Heart left ventricle (tissue), 16 donors: Measurements from ENCODE around the gene FHL2. TPM values are rescaled to one million over a fixed set of nuclear protein-coding genes. Genes with fewer than 3 reads are reported as not detected.
A peak's percentile ranks its signal among the peaks of the same experiment; 100 is the strongest.

Experiments
- ATAC-seq, 4 donors: fragments of 200-7000 bp; cut with Tn5 transposase; one replicate each; pipeline ENCODE4 v1.9.1; 2020 to 2022; ENCODE audit warnings: moderate library complexity in 4 of 4, mild to moderate bottlenecking in 3 of 4, moderate number of reproducible peaks in 1 of 4
- DNase-seq, 5 donors: peaks; one replicate each; pipeline ENCODE4 v3.0.0-alpha.2; 2020
- H3K27ac ChIP-seq, 12 donors: fragments of 200-600 bp; sonication (generic) in 4 of 12; one replicate each; pipeline versions ENCODE4 v1.5.0 to v1.8.0; 2016 to 2022; ENCODE audit warnings: mild to moderate bottlenecking in 2 of 12
- H3K27me3 ChIP-seq, 9 donors: fragments of 200-600 bp; sonication (generic) in 2 of 9; one replicate each; pipeline versions ENCODE4 v1.5.1 to v1.8.0; 2016 to 2022; ENCODE audit warnings: mild to moderate bottlenecking in 3 of 9
- H3K36me3 ChIP-seq, 9 donors: fragments of 200-600 bp; sonication (generic) in 2 of 9; one replicate each; pipeline versions ENCODE4 v1.5.0 to v1.8.0; 2018 to 2022; ENCODE audit warnings: mild to moderate bottlenecking in 2 of 9
- H3K4me1 ChIP-seq, 12 donors: fragments of 200-600 bp; sonication (generic) in 4 of 12; one replicate each; pipeline versions ENCODE4 v1.5.0 to v1.8.0; 2016 to 2022; ENCODE audit warnings: mild to moderate bottlenecking in 3 of 12
- H3K4me3 ChIP-seq, 12 donors: fragments of 200-600 bp; sonication (generic) in 4 of 12; one replicate each; pipeline versions ENCODE4 v1.5.0 to v1.8.0; 2017 to 2022; ENCODE audit warnings: mild to moderate bottlenecking in 9 of 12, moderate library complexity in 4 of 12
- H3K9me3 ChIP-seq, 12 donors: fragments of 200-600 bp; sonication (generic) in 4 of 12; one replicate each; pipeline versions ENCODE4 v1.5.0 to v1.8.0; 2016 to 2022; ENCODE audit warnings: mild to moderate bottlenecking in 1 of 12
- POLR2A ChIP-seq, 2 donors: fragments of 450-650 bp; IDR thresholded peaks; one replicate each; pipeline ENCODE4 v1.6.1; 2017; ENCODE audit warnings: antibody characterized with exemption in 2 of 2, mild to moderate bottlenecking in 2 of 2, moderate library complexity in 2 of 2
- WGBS, 4 donors: extraction: QIAGEN DNeasy Blood & Tissue Kit in 2 of 4; methylation state at CpG; one replicate each; pipeline versions ENCODE4 v1.1.5 to v1.1.7; 2013 to 2018; 5-methylcytosine and 5-hydroxymethylcytosine counted together
- intact Hi-C, 10 donors: fragments of 100-400 bp; cut with DNase I; formaldehyde crosslinking; loops; one replicate each; pipeline versions ENCODE4 v1.11.1 to v1.14.2; 2022
- polyA plus RNA-seq, 2 donors: library from polyadenylated mRNA; stranded (reverse); fragments of 200-250 nt; gene quantifications; one replicate each; pipeline ENCODE4 v1.2.3, GENCODE V29; 2013
- total RNA-seq, 9 donors: library from RNA; depleted of rRNA in 2 of 9; stranded (reverse); fragments of >200 nt in 2 of 9; fragmentation: NEBNext Ultra II Directional in 3 of 9; extraction: Animal tissue kit (Norgen Biotek cat#: 25700) in 3 of 9; gene quantifications; one replicate each; pipeline versions ENCODE4 v1.1.0 to v1.2.4, GENCODE V29; 2016 to 2023
- TF ChIP-seq, protein P1 (sequence below), 12 donors: fragments of 200-600 bp; sonication (generic) in 4 of 12; IDR thresholded peaks; one replicate each; pipeline versions ENCODE4 v1.5.0 to v1.8.0; 2018 to 2022; ENCODE audit warnings: antibody characterized with exemption in 12 of 12, mild to moderate bottlenecking in 5 of 12
- donor health status: ischemic (EF 13 %, LVEDD 7.1; RV severe dilation, severe dysfunction).
- donor health status: healthy with polysubstance abuse.
- donor health status: DM: no; HTN: yes; CAD: no.
- donor health status: DM: no; HTN: no; CAD: no.
- donor health status: ischemic (EF 25% LVEDD 6.9; RV normal size, moderate dysfunction).
- donor health status: ischemic (EF 25% LVEDD 5.7; RV mildly dilated, moderate dysfunction).
- donor health status: healthy.
- donor health status: DM: yes; HTN: yes; CAD: no.
- donor health status: ischemic (EF 35%, LVEDD 5.7; RV mildly dilated, moderate dysfunction).
- donor health status: nonischemic (EF 11% LVEDD 7.7; RV severe dilation, severe dysfunction).
- donor health status: DM: yes; HTN: yes; CAD: no.
- donor health status: PGD.
- donor health status: ischemic (EF 29% LVEDD 5.4; RV normal size, mild dysfunction).
- donor health status: nonischemic (EF 23%, LVEDD 6.1; RV moderate dilation, normal function).

The FHL2 gene
- total and polyA plus RNA-seq, 11 donors, result 649 to 4,692 (median 1,165) TPM

DNA sequence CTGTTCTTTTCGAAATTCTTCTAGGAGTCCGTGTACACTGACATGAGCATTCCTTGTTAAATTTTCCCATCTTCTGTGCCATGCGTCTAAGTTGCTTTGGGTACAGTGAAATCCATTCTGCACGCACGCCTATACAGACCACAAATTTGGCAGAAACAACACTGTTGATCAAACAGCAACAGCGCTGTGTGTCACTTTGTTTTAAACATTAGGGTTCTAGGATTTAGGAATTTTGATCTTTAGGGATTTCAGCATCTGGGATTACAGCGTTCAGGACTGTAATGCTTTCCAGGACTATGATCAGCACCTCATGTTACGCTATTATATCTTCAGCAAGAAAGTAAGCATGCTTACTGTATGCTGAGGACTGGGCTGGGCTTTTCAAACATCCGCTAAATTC, 47.1 kb upstream of the FHL2 start:
- 91 to 93% (median 92%) methylated on average over 9 of the region's 9 CpGs for WGBS, 4 donors
- intact Hi-C loops, result no loop called here
- peaks cover 0 to 14% (median 0%) of the 10 kb centered on the region in 12 donors for H3K4me1 ChIP-seq

DNA sequence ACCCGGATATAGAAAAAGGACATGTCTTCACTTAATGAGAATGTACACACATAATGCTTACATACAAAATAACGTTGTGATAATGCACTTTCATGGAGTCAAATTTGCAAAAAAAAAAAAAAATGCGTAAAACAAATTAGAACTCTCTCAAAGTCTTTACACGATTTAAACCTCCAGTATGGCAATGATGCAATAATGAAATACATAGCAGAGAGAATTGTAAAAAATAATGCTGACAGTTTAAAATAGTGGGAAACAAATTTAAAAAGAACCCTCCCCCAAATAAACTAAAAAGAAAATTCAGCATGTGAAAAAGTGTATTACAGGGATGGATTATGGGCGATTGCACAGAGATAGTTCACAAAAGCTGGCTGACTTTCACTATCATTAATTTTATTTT, 46.6 kb upstream of the FHL2 start:
- no peak for TF ChIP-seq POLR2A (IDR thresholded peaks at IDR 0.05)
- TF ChIP-seq, protein P1, sequence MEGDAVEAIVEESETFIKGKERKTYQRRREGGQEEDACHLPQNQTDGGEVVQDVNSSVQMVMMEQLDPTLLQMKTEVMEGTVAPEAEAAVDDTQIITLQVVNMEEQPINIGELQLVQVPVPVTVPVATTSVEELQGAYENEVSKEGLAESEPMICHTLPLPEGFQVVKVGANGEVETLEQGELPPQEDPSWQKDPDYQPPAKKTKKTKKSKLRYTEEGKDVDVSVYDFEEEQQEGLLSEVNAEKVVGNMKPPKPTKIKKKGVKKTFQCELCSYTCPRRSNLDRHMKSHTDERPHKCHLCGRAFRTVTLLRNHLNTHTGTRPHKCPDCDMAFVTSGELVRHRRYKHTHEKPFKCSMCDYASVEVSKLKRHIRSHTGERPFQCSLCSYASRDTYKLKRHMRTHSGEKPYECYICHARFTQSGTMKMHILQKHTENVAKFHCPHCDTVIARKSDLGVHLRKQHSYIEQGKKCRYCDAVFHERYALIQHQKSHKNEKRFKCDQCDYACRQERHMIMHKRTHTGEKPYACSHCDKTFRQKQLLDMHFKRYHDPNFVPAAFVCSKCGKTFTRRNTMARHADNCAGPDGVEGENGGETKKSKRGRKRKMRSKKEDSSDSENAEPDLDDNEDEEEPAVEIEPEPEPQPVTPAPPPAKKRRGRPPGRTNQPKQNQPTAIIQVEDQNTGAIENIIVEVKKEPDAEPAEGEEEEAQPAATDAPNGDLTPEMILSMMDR (IDR thresholded peaks at IDR 0.05), result no peak
- no peak for ATAC-seq

More for the DNA sequence above, 47.1 kb upstream of the FHL2 start:
- ATAC-seq, result no peak
- H3K27ac ChIP-seq, result no peak overlapping the region
- H3K9me3 ChIP-seq, result no peaks in the 10 kb centered on the region
- H3K4me3 ChIP-seq, result no peak overlapping the region
- H3K27me3 ChIP-seq, result no peaks in the 10 kb centered on the region
- TF ChIP-seq POLR2A (IDR thresholded peaks at IDR 0.05), result no peak
- TF ChIP-seq, protein P1 (IDR thresholded peaks at IDR 0.05), result no peak
- DNase-seq, result no peak
- H3K36me3 ChIP-seq, result no peaks in the 10 kb centered on the region

DNA sequence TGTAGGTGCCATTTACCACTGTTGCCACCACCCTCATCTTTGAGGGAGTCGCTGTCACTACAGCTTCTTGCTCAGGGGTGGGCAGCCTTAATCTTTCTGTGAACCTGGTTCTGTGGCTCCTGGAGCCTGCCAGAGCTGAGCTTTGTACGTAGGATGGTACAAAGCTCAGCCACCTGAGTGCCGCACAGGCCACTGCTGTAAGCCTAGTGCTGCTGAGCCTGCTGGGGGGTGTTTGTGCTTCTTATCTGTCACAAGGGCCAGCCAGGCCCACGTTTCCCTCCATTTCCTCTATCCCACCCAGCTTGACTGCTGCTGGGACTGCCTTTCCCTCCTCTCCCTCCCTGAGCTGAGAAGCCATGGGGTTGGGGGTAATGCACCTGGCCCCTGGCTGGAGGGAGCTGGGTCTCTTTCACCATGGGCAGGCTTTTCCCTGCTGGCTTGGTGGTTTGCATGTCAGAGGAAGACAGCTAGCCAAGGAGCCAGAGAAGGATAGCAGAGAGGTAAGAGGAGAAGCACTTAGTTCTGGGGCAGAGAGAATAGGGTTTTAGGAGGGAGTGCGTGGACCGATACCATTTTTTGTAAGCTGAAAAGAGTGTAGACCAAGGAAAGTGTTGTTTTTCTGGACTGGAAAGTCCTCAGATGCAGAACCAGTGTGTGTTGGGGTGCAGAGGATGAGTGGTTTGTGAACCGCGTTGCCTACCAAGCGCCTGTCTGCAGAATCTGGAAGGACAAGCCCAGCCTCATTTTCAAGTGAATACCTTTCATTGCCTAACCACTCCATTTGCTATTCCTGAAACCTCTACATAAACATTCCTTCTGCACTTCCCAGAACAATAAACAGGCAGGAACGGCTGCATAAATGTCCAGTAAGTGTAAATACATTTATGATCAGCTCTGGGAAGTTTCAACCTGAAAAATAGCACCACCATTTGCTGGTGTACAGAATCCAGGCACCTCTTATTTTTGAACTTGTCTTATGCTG, 45.1 kb upstream of the FHL2 start:
- 63 to 72% (median 68%) methylated on average over 10 of the region's 10 CpGs for WGBS, 4 donors
- no peak for TF ChIP-seq POLR2A (IDR thresholded peaks at IDR 0.05)
- no peaks in the 10 kb centered on the region for H3K36me3 ChIP-seq
- H3K27me3 ChIP-seq, result no peaks in the 10 kb centered on the region
- intact Hi-C loops, result loop anchor here in 4 of 10 donors (5.0 kb wide), 2 partner anchors 33 to 43 kb away; no protein-coding TSS in a partner anchor
- no peak for DNase-seq
- peaks cover 0 to 15% (median 1%) of the 10 kb centered on the region in 12 donors for H3K4me1 ChIP-seq
- H3K9me3 ChIP-seq, result no peaks in the 10 kb centered on the region
- peak overlapping the region in 1 of 12 donors; percentile 9 for H3K27ac ChIP-seq
- ATAC-seq, result no peak
- no peak overlapping the region for H3K4me3 ChIP-seq

More for the DNA sequence above, 46.6 kb upstream of the FHL2 start:
- Histone ChIP-seq H3K27ac (no peak overlapping the region), H3K4me3 (no peak overlapping the region), H3K27me3 (no peaks in the 10 kb centered on the region), H3K4me1 (peaks cover 0 to 14% (median 0%) of the 10 kb centered on the region in 12 donors), H3K9me3 (no peaks in the 10 kb centered on the region), H3K36me3 (no peaks in the 10 kb centered on the region)
- no peak for DNase-seq
- intact Hi-C loops, result no loop called here
- 69 to 90% (median 84%) methylated on average over 5 of the region's 5 CpGs for WGBS, 4 donors

DNA sequence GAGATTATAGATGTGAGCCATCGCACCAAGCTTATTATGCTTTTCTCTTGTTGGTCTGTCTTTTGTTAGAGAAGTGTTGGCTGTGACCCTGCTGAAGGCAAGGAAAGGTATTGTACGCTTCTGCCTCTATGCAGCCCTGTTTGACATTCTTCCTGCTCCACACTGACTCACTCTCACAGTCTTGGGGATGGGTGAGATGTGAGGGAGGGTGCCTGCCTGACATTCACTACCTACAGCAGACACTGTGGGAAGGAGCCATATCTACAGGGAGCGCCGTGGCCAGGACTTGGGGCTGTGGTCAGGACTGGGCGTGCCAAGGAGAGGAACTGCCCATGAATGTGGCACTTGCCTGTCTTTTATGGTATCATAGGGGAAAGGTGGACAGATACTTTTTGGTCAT, 43.9 kb upstream of the FHL2 start:
- Histone ChIP-seq H3K4me1 (peaks cover 0 to 21% (median 3%) of the 10 kb centered on the region in 12 donors), H3K27me3 (no peaks in the 10 kb centered on the region), H3K27ac (no peak overlapping the region), H3K9me3 (no peaks in the 10 kb centered on the region), H3K36me3 (no peaks in the 10 kb centered on the region), H3K4me3 (no peak overlapping the region)
- whole genome bisulfite sequencing, 4 donors, result 93 to 98% (median 97%) methylated on average over 5 of the region's 5 CpGs
- no peak for ATAC-seq
- intact Hi-C loops, result loop anchor here in 4 of 10 donors (5.0 kb wide), 2 partner anchors 35 to 45 kb away; no protein-coding TSS in a partner anchor
- no peak for TF ChIP-seq POLR2A (IDR thresholded peaks at IDR 0.05)
- TF ChIP-seq, protein P1 (IDR thresholded peaks at IDR 0.05), result no peak
- DNase-seq, result no peak
